GM04504 (cell line): Measurements from ENCODE around the gene DACH2.
A peak's percentile ranks its signal among the peaks of the same experiment; 100 is the strongest.
"Not testable (repeated sequence)": the region's sequence is repeated elsewhere in the genome, so short reads cannot be mapped to it uniquely, and the experiment has no call there.

Experiments
- DNase-seq: peaks from one replicate; pipeline ENCODE4 v3.0.0-alpha.2; 2012; ENCODE audit warnings: low read depth

The DACH2 gene

DNA sequence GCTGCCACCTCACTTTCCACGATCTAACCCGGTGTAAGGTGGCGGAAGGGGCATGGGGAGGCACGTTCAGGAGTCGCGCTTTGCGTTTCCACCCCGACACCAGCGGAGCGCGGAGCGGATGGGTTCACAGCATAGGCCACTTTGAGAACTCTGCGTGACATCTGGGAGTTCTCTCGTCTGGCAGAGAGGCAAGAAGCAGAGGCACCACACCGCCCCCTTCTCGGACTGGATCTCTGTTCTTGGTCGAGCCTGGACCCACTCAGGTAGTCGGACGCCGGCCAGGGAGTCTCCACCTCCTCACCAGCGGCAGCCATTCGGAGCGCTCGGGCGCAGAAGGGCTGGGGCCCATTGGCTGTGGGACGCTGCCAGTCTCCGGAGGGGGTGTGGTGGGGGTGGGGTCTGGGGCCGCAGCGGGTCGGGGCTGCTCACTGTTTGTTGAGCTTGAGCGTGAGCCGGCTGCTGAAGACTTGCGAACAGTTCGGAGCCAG is at the start of gene DACH2:
TSS of gene DACH2 (plus strand) at position 428 of the 488 bp plus-strand sequence.
- no peak for DNase-seq

DNA sequence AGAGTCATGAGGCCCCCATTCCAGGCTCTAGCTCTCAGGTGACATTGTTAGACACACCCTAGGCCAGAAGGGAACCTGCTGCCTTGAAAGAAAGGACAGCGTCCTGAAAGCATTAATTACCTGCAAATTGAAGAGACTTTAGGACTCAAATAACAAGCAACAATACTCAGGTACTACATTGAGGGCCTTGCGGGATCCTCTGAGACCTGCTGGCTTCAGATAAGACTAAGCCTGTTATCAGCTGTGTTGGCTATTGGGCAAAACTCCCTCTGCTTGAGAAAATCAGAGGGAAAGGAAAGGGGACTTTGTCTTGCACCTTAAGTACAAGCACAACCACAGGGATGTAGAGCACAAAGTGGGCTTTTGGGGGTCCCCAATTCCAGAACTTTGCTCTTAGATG is 45.9 kb upstream of the DACH2 start:
- DNase-seq: no peak

DNA sequence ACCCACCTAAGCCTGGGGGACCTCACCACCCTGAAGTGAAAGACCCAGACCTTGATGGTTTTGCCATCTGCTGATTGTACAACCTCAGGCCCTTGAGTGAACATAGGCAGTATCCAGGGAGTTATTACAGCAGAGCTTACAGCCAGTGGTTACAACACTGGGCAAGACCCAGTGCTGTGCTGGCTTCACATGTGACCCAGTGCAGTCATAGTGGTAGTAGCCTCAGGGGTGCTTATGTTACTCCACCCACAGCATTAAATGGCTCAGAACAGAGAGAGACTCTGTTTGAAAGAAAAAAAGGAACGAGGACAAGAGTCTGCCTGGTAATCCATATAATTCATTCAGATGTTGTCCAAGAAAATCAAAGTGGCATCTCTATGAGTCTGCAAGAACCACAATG is 45.2 kb upstream of the DACH2 start:
- no peak for DNase-seq

DNA sequence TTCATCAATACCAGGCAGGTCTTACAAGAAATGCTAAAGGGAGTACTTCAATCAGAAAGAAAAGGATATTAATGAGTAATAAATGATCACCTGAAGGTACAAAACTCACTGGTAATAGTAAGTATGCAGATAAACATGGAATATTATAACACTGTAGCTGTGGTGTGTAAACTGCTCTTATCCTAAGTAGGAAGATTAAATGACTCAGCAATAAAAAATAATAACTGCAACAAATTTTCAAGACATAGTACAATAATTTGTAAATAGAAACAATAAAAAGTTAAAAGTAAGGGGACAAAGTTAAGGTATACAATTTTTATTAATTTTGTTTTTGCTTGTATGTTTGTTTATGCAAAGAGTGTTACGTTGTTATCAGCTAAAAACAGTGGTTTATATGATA is 43.7 kb upstream of the DACH2 start:
- DNase-seq: no peak

DNA sequence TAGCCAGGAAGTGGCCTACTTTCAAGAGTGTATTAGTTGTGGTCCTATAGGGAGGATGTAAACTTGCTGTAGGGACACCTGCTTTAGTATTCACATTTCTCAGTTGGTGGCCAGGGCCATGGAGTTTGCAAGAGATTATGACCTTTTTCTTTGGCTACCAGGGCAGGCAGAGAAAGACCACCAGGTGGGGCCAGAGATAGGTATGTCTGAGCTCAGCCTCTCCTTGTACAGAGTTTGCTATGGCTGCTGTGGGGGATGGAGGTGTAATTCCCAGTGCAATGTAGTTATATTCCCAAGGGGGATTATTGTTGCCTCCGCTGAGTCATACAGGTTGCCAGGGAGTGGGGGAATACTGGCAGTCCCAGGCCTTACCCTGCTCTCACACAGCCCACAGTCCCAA is 26.3 kb upstream of the DACH2 start:
- no peak for DNase-seq

DNA sequence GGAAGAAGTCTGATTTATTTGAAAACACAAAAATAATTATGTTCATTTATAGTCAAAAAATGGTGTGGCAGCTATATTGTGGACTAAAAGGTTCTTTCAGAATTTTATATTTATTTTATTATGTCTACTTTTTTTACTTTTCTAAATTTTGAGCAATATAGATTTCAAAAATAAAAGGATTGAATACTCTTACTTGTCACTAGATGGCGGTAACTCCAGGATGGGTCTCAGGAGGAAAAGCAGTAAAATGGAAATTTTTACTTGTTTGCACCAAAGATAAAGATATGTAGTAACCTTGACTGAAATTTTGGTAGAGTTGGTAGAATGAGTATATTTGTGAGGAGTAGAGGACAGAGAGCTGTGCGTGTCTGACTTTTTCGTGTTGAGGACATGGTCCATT is 14.5 kb upstream of the DACH2 start:
- DNase-seq: no peak

DNA sequence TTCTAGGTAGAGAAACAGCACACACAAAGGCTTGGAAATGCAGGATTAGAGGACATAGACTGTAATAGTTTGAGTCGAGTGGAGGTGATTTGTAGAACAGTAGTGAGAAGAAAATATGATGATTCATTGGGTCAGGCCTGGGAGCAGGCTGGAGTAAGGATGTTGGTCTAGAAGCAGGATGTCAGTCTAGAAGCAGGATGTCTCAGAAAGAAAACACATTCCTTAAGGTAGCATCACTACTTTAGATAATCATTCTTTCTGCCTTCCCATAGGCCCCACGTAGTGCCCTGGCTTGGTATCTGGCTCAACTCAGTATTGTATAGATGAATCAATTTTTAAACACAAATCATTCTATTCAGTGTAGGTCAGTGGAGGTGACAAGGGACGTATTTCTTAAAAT is 11.2 kb upstream of the DACH2 start:
- no peak for DNase-seq

DNA sequence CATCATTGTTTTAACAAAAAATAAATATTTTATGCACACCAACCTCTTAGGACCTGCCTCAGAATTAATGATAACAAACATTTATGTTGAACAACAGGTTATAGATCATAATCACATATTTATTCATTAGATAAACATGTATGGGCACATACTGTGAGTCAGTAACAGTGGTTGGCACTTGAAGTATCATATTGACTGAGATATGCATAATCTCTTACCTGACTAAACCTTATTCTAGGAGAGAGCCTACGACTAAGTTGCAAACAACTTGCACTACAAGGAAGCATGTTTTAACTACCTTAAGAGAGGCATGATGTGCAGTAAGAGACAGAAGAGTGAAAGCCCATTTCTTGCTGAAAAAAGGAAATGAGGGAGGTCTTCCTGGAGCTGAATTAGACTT is 6.5 kb upstream of the DACH2 start:
- no peak for DNase-seq

DNA sequence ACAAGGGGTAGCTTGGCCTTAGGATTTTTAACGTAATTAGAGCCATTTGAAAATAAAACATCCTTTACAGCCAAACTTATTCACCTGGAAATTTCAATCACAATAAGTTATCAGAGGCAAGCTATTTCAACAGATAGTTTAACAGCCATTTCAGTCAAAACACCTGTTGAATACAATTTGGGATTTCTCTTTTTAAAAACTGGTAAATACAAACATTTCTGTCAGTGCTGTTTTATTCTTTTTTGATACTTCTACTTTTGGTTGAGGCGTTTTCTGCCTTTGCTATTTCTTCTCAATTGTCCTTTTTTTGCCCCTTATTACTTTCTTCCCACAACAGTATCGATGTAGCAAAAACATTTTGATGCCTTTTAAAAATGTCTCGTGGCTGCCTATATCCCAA is 2.1 kb upstream of the DACH2 start:
- no peak for DNase-seq

DNA sequence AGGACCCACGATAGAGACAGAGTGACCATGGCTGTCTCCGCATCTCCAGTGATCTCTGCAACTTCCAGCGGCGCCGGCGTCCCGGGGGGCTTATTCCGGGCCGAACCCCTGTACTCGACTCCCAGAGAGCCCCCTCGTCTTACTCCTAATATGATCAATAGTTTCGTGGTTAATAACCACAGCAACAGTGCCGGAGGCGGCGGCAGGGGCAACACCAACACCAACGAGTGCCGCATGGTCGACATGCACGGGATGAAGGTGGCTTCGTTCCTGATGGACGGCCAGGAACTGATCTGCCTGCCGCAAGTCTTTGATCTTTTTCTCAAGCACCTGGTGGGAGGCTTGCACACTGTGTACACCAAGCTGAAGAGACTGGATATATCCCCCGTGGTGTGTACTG is 343 bp downstream of the DACH2 start:
- no peak for DNase-seq

DNA sequence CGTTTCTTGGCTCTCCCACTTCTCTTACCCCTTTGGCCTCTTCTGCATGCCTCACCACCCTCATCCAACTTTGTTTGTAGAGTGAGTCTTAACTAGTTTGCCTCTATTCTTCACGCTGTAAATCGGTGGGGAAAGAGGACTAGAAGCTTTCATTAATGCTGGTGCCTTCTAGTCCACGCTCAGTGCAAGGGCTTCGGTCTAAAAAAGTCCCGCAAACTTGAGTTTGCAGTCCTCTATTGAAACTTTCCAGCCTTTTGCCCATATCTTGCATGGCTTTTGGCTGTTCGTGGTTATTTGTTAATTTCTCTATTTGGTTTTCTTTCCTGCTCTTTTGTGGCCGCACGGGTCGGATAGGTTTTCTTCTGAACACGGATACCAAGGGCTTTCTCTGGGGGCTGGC is 868 bp downstream of the DACH2 start:
- no peak for DNase-seq

DNA sequence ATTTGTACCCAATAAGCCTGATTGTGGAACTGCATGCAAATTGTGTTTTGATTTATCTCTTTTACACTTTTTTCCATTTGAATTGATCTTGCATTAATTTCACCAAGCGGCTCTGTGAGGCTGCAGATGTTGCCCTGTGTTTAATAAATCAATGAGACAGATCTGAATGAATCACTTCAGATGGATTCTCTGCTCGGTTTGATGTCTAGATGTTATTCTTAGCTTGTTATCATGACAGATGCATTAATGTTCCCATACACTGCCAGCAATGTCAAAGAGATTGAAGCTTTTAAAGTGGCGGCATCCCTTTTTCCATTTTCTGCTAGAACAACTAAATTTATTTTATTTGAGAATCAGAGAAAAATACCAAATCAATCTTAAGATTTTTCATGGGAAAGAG is 6.3 kb downstream of the DACH2 start:
- no peak for DNase-seq

DNA sequence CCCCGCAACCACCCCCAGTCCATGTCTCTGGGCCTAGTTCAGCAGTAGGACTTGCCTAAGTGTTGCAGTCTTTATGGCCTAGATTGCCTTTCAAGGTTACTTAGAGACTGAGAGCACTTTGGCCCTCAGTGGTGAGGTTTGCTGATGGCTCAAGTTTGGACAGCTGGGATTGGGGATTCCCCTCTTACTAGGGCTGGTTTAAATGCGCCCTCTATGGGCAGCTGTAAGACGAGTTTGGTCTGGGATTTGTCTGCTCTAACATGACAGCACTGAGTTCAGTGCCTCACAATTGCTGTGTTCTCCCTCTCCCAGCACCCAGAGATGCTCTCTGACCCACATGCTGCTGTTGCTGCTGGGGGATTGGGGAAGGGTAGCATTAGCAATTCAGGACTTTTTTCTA is 23.1 kb downstream of the DACH2 start:
- peak; percentile 0 for DNase-seq

DNA sequence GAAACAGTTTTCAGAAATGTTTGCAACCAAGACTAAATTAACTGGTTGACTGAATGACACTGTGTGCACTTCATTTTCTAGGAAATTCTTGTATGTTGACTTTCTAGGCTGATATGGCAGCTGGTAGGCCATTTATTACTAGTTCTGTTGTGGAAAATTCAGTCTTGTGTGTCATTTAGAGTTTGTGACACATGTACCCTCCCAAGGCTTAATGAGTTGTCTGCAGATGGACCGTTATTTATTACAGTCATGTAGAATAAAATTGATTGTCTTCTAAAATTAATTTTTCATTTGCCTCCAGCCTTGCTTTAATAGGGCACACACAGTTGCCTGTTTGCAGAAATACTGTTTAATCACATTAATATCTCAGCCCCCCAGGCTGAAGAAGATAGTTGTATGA is 30.7 kb downstream of the DACH2 start:
- no peak for DNase-seq

DNA sequence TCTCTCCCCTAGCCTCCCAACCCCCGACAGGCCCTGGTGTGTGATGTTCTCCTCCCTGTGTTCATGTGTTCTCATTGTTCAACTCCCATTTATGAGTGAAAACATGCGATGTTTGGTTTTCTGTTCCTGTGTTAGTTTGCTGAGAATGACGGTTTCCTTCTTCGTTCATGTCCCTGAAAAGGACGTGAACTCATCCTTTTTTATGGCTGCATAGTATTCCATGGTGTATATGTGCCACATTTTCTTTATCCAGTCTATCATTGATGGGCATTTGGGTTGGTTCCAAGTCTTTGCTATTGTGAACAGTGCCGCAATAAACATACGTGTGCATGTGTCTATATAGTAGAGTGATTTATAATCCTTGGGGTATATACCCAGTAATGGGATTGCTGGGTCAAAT is 33.1 kb downstream of the DACH2 start:
- not testable (repeated sequence) for DNase-seq

DNA sequence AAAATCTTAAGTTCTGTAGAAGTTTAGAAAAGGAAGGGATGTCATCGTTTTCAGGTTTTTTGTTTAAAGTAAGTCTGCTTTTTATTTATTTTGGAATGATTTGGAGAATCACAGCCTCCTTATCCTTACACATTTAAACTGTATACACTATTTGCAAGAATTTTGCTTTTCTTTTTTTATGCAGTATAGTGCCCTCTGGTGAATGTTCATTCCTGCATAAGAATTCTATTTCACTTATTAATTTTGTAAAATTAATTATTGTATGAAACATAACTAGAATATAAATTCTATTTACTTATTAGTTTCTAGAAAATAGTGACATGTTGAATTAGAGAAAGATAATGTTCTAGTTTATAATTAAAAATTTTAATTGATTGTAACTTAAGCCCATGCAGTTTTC is 44.6 kb downstream of the DACH2 start:
- DNase-seq: no peak

DNA sequence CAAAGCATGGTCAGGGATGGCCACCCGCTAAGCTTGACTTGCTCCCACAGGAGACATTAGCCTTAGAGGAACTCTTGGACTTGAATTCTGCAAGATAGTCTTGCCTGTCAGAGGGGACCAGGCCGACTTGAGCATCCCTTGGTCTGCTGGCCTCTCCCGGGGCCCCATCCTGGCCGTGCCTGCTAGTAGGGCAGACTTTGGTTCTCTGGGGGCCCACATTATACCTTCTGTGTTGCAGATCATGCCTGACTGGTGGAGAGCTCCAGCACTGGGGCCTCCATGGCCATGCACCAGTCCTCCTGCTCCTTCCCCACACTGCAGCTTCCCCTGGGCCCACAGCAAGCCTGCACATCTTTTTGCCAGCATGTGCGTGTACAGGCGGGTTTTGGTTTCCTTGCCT is 46.5 kb downstream of the DACH2 start:
- no peak for DNase-seq

DNA sequence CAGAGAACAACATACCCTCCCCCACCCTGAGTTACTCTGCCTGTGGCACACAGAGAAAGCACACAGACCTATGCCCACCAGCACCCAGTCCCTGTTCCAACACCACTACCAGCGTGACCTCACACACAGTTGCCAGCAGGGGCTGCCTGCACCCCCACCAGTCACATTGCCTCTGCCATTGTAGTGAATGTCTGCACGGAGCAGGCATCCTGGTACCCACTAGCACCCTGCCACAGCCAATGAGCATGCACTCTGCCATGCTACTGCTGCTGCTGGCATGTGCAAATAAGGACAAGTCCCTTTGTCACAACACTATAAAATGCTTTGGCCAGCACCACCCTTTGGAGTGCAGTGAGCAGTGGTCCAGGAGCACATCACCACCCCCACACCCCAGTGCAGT is 47.1 kb downstream of the DACH2 start:
- DNase-seq: no peak

DNA sequence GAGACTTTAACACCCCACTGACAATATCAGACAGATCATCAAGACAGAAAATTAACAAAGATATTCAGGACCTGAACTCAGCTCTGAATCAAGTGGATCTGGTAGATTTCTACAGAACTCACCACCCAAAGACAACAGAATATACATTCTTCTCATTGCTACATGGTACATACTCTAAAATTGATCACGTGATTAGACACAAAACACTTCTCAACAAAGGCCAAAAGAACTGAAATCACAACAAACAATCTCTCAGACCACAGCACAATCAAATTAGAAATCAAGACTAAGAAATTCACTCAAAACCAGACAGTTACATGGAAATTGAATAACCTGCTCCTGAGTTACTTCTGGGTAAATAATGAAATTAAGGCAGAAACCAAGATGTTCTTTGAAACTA is 49.6 kb downstream of the DACH2 start:
- no peak for DNase-seq

DNA sequence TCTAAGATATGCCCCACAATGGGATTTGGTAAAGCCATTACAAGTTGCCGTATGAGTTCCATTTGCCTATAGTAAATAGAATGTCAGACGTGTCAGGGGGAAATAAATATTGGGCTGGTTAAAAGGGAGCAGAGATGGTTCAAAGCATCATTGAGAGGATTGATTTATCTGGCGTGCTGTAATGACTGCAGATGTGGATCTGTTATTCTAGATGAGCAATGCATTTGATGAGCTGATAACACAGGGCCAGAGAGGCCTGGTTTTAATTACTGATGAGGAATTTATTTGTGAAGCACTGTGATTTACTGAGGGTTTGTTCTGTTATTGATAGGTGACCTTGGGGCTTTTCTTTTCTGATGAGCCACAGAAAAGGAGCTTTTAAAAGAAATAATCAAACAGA is 62.5 kb downstream of the DACH2 start:
- DNase-seq: no peak

DNA sequence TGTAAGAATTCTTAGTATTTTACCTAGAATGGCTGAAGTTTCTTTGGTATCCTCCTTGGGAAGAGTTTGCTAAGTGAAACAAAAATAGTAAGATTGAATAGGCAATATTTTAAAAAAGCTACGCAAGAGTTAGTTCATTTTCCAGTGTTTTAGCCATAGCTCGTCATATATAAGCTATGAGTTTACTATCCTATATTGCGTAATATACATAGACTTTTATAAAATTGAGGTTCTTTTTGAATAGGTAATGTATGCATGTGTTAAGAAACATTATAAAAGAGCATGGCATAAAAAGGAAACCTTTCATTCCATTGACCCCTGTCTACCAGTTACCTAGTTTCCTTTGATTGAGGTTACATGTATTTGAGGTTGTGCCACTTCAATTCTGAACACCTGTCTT is 67.0 kb downstream of the DACH2 start:
- no peak for DNase-seq

DNA sequence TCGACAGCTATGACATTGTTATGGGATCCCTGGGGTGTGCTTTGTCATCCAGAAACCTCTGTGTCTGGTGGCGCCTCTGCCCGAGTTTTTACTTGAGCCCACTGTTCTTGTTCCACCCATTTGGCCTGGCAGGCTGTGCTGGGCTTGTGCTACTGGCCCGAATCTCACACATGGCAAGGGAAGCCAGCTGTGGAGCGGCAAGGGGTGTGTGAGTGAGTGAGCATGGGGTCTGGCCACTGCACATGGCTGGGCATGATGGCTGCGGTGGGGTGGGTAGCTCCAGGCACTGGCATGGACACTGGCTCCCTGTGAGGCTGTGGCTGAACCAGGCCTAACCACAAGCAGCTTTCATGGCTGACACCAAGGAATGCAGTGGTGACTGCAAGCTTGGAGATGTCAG is 89.2 kb downstream of the DACH2 start:
- DNase-seq: no peak

DNA sequence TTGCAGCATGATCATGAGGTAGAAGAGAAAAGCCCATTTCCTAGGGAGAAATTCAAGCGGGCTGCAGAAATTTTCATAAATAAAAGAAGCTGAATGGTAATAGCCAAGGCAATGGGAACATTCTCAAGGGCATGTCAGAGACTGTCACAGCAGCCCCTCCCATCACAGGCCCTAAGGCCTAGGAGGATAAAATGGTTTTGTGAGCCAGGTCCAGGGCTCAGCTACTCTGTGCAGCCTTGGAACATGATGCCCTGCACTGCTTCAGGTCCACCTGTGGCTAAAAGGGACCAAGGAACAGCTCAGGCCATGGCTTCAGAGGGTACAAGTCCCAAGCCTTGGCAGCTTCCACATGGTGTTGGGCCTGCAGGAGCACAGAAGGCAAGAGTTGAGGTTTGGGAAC is 93.3 kb downstream of the DACH2 start:
- DNase-seq: no peak

DNA sequence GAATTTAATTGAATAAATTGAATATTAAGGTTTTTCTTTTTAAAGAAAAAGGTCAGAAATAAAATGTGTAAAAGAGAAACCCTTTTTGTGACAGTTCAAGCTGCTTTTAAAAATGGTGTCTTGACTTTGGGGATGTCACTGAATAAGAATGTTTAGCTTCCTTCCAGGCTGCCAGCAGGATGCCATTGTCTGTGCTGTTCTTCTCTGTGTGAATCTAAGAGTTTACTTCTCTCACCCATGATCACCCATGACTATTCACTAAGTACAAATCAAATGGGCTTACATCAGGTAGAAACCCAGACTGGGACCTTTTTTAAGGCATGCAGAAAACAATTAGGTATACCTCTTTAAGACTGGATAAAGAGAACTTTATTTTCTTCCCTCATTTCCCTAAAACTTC is 115.3 kb downstream of the DACH2 start:
- DNase-seq: no peak

DNA sequence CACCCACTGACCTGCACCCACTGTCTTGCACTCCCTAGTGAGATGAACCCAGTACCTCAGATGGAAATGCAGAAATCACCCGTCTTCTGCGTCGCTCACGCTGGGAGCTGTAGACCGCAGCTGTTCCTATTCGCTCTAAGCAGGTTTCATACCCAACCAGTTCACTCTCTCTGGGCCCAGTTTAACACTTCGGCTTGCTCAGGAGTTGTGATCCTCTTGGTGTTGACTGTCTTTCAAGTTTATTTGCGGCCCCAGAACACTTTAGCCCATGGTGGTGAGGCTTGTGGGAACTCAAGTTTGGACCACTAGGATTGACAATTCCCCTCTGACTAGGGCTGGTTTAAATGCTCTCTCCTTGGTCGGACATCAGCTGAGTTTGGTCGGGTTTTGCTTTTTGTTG is 147.0 kb downstream of the DACH2 start:
- DNase-seq: no peak
